Bronchial epithelial cell (primary cell): ENCODE data around the gene DTHD1. TPM values are rescaled to one million over a fixed set of nuclear protein-coding genes. Genes with fewer than 3 reads are reported as not detected.
A peak's percentile ranks its signal among the peaks of the same experiment; 100 is the strongest.

Experiments used
- DNase-seq: peaks from one replicate; pipeline ENCODE4 v3.0.0-alpha.2; 2010; ENCODE audit warnings: low read depth
- FAIRE-seq: peaks from 2 replicates; lab custom pipeline; 2011; peaks lifted over from hg19 to GRCh38; lab: Jason Lieb, UNC
- H3K27me3 ChIP-seq: 2 replicates; pipeline ENCODE4 v1.5.1; 2011; ENCODE audit warnings: low read length; ENCODE audit not compliant: control insufficient read depth, insufficient read depth
- H3K36me3 ChIP-seq: 2 replicates; pipeline ENCODE4 v1.5.1; 2011; ENCODE audit warnings: low read length; ENCODE audit not compliant: control insufficient read depth, insufficient read depth
- H3K4me3 ChIP-seq: 2 replicates; pipeline ENCODE4 v1.5.1; 2011; ENCODE audit warnings: mild to moderate bottlenecking, low read depth, low read length, control low read depth
- total RNA-seq: library from RNA; depleted of rRNA; stranded (reverse); fragments of >200 nt; gene quantifications from 2 replicates; pipeline ENCODE4 v1.2.1, GENCODE V29; 2014
- TF ChIP-seq, protein P1 (sequence below): IDR thresholded peaks from 2 replicates; pipeline ENCODE4 v1.5.1; 2011; ENCODE audit warnings: mild to moderate bottlenecking, moderate library complexity, low read length, control low read depth, inconsistent platforms; ENCODE audit not compliant: insufficient read depth, severe bottlenecking

DTHD1 gene
- total RNA-seq, 1 donor from 2014 or later: under 0.01 TPM

DNA sequence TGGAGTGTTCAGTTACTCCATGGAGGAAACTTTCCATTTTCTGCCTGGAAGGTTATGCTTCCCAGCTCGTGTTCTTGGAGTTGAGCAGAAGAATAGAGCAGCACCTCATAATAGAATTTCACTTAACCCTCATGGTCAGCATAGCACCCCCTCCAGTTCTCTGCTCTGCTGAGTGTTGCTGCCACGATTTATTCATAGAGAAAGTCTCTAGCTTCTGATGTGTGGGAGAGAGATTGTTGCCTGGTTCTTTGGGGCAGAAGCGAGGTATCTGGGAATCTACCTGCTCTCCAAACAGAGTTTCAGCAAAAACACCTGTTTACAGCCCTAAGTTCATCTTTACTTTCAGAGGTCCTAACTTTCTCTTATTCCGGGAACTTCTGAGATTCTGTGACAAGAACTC lies 3.9 kb upstream of the DTHD1 start:
- no peak for FAIRE-seq
- H3K27me3 ChIP-seq: no peaks in the 10 kb centered on the region
- H3K4me3 ChIP-seq: no peak overlapping the region
- DNase-seq: no peak
- H3K36me3 ChIP-seq: no peaks in the 10 kb centered on the region
- TF ChIP-seq, protein P1, sequence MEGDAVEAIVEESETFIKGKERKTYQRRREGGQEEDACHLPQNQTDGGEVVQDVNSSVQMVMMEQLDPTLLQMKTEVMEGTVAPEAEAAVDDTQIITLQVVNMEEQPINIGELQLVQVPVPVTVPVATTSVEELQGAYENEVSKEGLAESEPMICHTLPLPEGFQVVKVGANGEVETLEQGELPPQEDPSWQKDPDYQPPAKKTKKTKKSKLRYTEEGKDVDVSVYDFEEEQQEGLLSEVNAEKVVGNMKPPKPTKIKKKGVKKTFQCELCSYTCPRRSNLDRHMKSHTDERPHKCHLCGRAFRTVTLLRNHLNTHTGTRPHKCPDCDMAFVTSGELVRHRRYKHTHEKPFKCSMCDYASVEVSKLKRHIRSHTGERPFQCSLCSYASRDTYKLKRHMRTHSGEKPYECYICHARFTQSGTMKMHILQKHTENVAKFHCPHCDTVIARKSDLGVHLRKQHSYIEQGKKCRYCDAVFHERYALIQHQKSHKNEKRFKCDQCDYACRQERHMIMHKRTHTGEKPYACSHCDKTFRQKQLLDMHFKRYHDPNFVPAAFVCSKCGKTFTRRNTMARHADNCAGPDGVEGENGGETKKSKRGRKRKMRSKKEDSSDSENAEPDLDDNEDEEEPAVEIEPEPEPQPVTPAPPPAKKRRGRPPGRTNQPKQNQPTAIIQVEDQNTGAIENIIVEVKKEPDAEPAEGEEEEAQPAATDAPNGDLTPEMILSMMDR: no peak

DNA sequence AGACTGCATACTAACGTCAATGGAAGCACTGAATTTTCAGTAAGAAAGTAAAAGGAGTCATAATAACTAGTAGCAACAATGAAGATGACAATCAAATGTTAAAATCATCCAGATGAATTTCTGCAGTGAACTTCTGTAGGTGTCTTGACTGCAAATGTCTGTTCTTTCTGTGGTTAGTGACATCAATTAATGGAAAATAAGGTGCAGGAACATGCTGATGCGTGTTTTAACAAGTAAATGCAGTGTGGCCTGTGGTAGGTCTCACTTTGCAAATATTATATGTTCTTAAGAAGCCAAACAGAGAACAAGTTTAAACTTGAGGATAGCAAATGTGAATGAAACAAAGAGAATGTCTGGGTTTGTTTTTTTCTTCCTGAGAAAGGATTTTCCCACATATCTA lies 2.6 kb upstream of the DTHD1 start:
- FAIRE-seq: no peak
- Histone ChIP-seq H3K27me3 (no peaks in the 10 kb centered on the region), H3K4me3 (no peak overlapping the region), H3K36me3 (no peaks in the 10 kb centered on the region)
- peak; percentile 100 for DNase-seq
- TF ChIP-seq, protein P1: no peak

DNA sequence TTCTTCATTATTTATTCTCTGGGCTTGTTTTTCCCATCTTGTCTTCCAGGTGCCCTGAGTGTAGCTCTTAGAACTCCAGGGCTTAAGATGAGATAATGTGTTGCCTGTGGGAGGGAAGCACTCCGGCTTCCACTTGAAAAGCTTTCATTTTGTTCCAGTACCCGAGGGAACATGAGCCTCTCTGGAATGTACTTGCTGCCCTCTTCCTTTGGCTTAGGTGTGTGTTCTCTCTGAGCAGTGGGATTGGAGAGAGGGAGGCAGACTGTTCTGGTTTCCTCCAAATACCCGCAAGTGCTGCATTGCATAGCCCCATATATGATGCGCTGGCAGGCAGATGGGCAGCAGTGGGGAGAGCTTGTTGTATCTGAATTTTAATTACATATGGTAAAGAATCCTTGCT lies 861 bp upstream of the DTHD1 start:
- H3K4me3 ChIP-seq: no peak overlapping the region
- no peaks in the 10 kb centered on the region for H3K27me3 ChIP-seq
- peak; percentile 28 for FAIRE-seq
- TF ChIP-seq, protein P1: no peak
- DNase-seq: peak; percentile 63
- no peaks in the 10 kb centered on the region for H3K36me3 ChIP-seq

DNA sequence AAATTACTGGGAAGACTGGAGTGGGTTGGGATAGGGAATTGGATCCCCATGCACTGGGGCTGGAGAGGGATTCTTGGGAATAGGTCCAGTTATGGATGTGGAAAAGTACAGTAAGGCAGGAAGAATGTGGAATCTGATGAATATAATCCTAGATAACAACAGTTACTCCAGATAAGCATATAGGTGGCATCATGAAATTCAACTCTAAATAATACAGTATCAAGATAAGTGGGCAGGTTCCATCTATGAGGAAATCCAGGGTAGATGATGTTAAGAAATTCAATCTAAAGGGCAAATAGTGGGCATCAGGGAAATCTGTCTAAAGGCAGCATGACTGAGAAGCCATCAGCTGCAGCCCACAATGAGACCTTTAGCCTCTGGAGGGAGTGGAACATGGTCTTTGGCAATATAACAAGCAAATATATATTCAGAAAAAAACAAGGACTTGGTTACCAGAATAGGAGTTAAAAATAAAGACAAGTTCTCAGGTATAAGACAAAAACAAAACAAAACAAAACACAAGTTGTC lies 1.2 kb downstream of the DTHD1 start:
- FAIRE-seq: no peak
- Histone ChIP-seq H3K4me3 (no peak overlapping the region), H3K36me3 (no peaks in the 10 kb centered on the region), H3K27me3 (no peaks in the 10 kb centered on the region)
- no peak for DNase-seq
- TF ChIP-seq, protein P1: no peak

DNA sequence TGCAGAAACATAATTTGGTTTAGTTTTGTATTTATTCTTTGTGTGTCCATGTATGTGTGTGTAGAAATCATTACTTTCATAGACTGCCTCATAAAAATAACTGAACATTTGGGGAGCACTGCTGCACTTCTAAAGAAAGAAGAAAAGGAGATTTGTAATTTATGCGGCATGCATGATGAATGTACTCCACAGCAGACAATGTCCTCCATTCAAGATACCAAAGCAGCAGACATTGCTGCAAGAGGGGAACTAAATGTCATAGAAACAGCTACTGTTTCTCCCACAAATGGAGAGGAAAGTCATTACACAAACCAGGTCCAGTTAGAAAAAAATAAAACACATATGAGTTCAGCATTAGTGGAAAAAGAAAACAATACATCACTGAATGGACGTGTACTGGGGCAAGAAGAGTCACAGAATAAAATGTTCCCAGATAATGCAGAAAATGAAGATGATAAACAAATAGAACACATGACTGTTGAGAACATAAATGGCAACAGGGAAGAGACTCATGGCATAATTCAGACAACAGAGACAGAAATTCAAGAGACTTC lies 2.6 kb downstream of the DTHD1 start:
- H3K36me3 ChIP-seq: no peaks in the 10 kb centered on the region
- TF ChIP-seq, protein P1: no peak
- H3K4me3 ChIP-seq: no peak overlapping the region
- DNase-seq (peak; percentile 21), FAIRE-seq (no peak)
- H3K27me3 ChIP-seq: no peaks in the 10 kb centered on the region
